ENCODE measurements around the gene MAMDC2. TPM values are rescaled to one million over a fixed set of nuclear protein-coding genes. Genes with fewer than 3 reads are reported as not detected.
A peak's percentile ranks its signal among the peaks of the same experiment; 100 is the strongest.

Gene MAMDC2
- total RNA-seq, 4 donors from 2014 or later, result 15.8 to 19.6 (median 18.4) TPM

DNA sequence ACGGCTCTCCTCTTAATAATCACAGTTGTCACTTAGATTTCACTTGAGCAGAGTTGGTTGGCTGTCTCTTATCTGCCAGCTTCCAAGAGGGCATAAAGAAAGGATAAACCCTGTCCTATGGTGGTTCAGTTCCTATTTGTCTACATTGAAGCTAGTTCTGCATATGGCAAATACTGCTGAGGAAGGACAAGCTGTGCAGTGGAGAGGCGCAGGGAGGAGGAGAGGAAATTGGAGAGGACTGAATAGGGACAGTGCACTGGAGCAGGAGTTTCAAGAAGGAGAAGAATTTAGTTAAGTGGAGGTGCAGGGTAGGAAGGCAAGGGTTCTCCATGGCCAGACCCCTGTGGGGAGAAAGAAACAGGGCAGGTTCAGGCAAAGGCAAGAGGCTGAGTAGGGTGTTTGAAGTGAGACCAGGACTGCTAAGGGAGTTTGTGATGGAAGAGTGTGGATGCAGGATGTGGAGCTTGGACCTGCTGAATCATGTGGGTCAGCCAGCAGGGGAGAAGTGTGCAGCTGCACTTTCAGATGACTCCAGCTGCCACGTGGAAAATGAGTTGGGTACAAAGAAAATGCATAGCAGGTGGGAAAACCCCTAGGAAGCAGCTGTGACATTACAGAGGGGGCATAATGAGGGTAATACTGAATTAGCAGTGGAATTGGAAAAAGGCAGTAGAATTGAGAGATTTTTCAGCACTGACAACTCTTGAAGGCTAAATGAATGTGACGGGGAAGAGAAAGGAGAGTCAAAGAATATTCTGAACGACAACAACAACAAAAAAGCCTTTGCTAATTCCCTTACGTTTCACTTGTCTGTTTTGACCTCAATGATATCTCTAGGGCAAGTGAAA is 66.8 kb downstream of the MAMDC2 start:
- no peaks in the 10 kb centered on the region for H3K9me3 ChIP-seq
- no peak overlapping the region for H3K27ac ChIP-seq
- H3K36me3 ChIP-seq, result no peaks in the 10 kb centered on the region
- DNase-seq, result no peak
- 61 to 67% methylated on average over 6 of the region's 6 CpGs for WGBS, 2 donors
- no peaks in the 10 kb centered on the region for H3K27me3 ChIP-seq
- intact Hi-C loops (cut with DNase I), result loop anchor here (10.0 kb wide), 1 partner anchor 124 kb away; no protein-coding TSS in a partner anchor
- TF ChIP-seq, protein P1, sequence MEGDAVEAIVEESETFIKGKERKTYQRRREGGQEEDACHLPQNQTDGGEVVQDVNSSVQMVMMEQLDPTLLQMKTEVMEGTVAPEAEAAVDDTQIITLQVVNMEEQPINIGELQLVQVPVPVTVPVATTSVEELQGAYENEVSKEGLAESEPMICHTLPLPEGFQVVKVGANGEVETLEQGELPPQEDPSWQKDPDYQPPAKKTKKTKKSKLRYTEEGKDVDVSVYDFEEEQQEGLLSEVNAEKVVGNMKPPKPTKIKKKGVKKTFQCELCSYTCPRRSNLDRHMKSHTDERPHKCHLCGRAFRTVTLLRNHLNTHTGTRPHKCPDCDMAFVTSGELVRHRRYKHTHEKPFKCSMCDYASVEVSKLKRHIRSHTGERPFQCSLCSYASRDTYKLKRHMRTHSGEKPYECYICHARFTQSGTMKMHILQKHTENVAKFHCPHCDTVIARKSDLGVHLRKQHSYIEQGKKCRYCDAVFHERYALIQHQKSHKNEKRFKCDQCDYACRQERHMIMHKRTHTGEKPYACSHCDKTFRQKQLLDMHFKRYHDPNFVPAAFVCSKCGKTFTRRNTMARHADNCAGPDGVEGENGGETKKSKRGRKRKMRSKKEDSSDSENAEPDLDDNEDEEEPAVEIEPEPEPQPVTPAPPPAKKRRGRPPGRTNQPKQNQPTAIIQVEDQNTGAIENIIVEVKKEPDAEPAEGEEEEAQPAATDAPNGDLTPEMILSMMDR (IDR thresholded peaks at IDR 0.05), result no peak
- TF ChIP-seq POLR2A (IDR thresholded peaks at IDR 0.05), result no peak
- H3K4me1 ChIP-seq, result peaks cover 0 to 10% of the 10 kb centered on the region in 2 donors
- no peak overlapping the region for H3K4me3 ChIP-seq (replicated peaks in 1 of 3)

DNA sequence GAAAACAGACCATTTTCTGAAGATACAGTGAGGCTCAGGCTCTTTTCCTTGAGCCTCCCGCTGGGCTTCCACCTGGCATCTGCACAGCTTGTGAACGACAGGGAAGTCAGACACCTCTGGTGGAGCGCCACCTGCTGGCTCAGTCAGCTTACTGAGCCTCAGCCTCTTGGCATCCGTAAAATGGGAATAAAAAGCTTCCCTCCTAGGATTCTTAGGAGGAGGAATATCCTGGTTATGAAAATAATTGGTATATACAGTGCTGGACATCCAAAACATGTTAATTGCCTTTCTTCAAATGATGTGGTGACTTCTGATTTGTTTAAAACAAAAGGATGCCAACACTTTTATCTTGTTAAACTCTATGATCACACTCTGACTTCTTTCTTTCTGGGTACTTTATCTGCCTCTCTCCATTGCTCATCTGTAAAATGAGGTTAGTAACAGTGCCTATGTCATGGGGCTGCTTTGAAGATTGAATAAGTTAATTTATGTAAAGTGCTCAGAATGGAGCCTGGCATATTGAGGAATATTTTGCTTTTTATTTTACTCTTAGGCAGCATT is 67.5 kb downstream of the MAMDC2 start:
- whole genome bisulfite sequencing, 2 donors, result 14 to 23% methylated on average over 4 of the region's 4 CpGs
- Histone ChIP-seq H3K36me3 (no peaks in the 10 kb centered on the region), H3K27me3 (no peaks in the 10 kb centered on the region), H3K4me3 (replicated peaks in 1 of 3) (no peak overlapping the region), H3K4me1 (peaks cover 0 to 10% of the 10 kb centered on the region in 2 donors), H3K9me3 (no peaks in the 10 kb centered on the region), H3K27ac (no peak overlapping the region)
- TF ChIP-seq POLR2A (IDR thresholded peaks at IDR 0.05), result no peak
- TF ChIP-seq, protein P1 (IDR thresholded peaks at IDR 0.05), result peak; percentile 46 to 86 (median 77)
- intact Hi-C loops (cut with DNase I), result loop anchor here (10.0 kb wide), 1 partner anchor 124 kb away; no protein-coding TSS in a partner anchor
- DNase-seq, result peak; percentile 83 to 88

DNA sequence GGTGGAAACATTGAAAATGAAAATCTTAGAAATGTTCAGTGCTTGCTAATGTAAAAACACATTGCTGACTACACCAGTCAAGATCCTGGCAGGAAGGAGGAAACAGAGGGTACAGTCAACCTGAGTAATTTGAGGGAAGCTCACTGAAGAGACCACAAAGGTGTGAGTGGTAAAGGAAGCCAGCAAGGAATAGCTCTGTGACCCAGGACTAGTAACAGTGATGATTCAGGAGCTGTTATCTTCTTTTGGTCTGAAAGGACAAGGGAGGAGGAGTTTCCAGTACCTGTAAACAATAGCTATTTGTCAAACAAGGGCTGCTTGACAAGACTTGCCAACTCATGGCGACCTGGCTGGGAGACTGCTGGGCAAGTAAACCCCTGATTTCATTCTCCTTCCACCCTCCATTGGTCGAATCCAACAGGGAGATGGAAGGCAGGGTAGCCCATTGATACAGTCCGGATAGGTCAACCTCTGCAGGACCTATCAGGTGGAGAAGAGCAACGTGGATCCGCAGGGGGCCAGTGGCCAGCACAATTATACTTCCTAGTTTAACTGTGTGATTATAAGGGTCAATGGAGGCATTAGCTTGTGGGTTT is 68.1 kb downstream of the MAMDC2 start:
- WGBS, 2 donors, result 85 to 89% methylated on average over 5 of the region's 5 CpGs
- intact Hi-C loops (cut with DNase I), result loop anchor here (2.0 to 10.0 kb wide), 2 partner anchors 123 to 141 kb away; no protein-coding TSS in a partner anchor
- no peaks in the 10 kb centered on the region for H3K9me3 ChIP-seq
- no peak for DNase-seq
- TF ChIP-seq, protein P1 (IDR thresholded peaks at IDR 0.05), result no peak
- TF ChIP-seq POLR2A (IDR thresholded peaks at IDR 0.05), result no peak
- H3K36me3 ChIP-seq, result no peaks in the 10 kb centered on the region
- no peaks in the 10 kb centered on the region for H3K27me3 ChIP-seq
- H3K27ac ChIP-seq, result no peak overlapping the region
- peaks cover 0 to 10% of the 10 kb centered on the region in 2 donors for H3K4me1 ChIP-seq
- H3K4me3 ChIP-seq (replicated peaks in 1 of 3), result no peak overlapping the region

DNA sequence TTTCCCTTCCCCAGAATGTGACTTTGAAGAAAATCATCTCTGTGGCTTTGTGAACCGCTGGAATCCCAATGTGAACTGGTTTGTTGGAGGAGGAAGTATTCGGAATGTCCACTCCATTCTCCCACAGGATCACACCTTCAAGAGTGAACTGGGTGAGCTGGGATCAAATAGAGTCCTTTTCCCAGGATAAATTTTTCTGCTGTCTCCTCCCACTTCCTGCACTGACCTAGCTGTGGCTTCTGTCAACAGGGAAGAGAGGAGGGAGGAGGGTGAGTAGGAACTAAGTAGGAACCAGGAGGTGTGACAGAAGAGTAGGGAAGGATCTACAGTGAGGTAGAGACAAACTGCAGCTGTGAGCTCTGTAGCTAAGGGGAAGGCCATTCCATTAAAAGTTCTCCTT is 69.3 kb downstream of the MAMDC2 start:
- no peaks in the 10 kb centered on the region for H3K36me3 ChIP-seq
- intact Hi-C loops (cut with DNase I), result loop anchor here (2.0 to 10.0 kb wide), 2 partner anchors 122 to 142 kb away; no protein-coding TSS in a partner anchor
- no peak overlapping the region for H3K4me3 ChIP-seq (replicated peaks in 1 of 3)
- peaks cover 0 to 10% of the 10 kb centered on the region in 2 donors for H3K4me1 ChIP-seq
- no peak overlapping the region for H3K27ac ChIP-seq
- no peaks in the 10 kb centered on the region for H3K9me3 ChIP-seq
- no peak for DNase-seq
- H3K27me3 ChIP-seq, result no peaks in the 10 kb centered on the region
- no peak for TF ChIP-seq POLR2A (IDR thresholded peaks at IDR 0.05)
- TF ChIP-seq, protein P1 (IDR thresholded peaks at IDR 0.05), result no peak
- WGBS, 2 donors, result 83 to 87% methylated on average over 2 of the region's 2 CpGs

All from thyroid gland (tissue), 4 donors.